Measurements from ENCODE around the gene FBP2.

FBP2 gene

GRCh38 chr9:94625835-94626234, 32.2 kb upstream of the FBP2 start:
- Histone ChIP-seq H3K27me3 (replicated peaks) (no peaks in the 10 kb centered on the region), H3K27ac (no peak overlapping the region), H3K4me3 (ENCODE audit: low read depth, low read length) (no peak overlapping the region), H3K36me3 (replicated peaks) (no peaks in the 10 kb centered on the region)
- in situ Hi-C loops (cut with HindIII; ENCODE audit: low pct_ligation_motif_present, low sequenced_read_pairs) = no loop called here
- no peak for DNase-seq
- no peak for TF ChIP-seq CTCF (IDR thresholded peaks at IDR 0.05; ENCODE audit: low read depth, low read length, missing control alignments)

DNA sequence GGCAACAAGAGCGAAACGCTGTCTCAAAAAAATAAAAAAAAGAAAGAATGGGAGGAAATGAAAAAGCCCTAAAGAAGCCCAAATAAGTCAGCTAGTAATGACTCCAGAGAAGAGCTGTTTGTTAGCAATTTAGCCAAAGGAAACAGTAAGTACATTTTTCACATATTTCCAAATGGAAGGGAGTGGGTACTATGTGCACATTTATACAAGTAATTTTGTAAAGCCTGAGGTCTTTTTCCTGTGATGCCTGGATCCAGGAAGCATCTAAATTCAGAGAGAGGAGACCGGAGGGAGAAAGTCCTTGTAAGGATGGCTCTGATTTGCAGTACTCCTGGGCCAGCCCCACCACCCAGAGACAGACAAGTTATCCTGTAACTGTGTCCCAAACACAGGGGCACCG, 31.0 kb upstream of the FBP2 start:
- Histone ChIP-seq H3K27ac (no peak overlapping the region), H3K36me3 (replicated peaks) (no peaks in the 10 kb centered on the region), H3K27me3 (replicated peaks) (no peaks in the 10 kb centered on the region), H3K4me3 (ENCODE audit: low read depth, low read length) (no peak overlapping the region)
- in situ Hi-C loops (cut with HindIII; ENCODE audit: low pct_ligation_motif_present, low sequenced_read_pairs) = no loop called here
- no peak for DNase-seq
- no peak for TF ChIP-seq CTCF (IDR thresholded peaks at IDR 0.05; ENCODE audit: low read depth, low read length, missing control alignments)

- no peak for DNase-seq
- H3K27me3 ChIP-seq (replicated peaks) = no peaks in the 10 kb centered on the region
- H3K27ac ChIP-seq = no peak overlapping the region
- H3K36me3 ChIP-seq (replicated peaks) = no peaks in the 10 kb centered on the region
- H3K4me3 ChIP-seq (ENCODE audit: low read depth, low read length) = no peak overlapping the region
- in situ Hi-C loops (cut with HindIII; ENCODE audit: low pct_ligation_motif_present, low sequenced_read_pairs) = no loop called here
- peak; percentile 58 for TF ChIP-seq CTCF (IDR thresholded peaks at IDR 0.05; ENCODE audit: low read depth, low read length, missing control alignments)
These were observed 29.6 kb upstream of the FBP2 start for GRCh38 chr9:94623253-94623652.

- no peaks in the 10 kb centered on the region for H3K36me3 ChIP-seq (replicated peaks)
- H3K27me3 ChIP-seq (replicated peaks) = no peaks in the 10 kb centered on the region
- in situ Hi-C loops (cut with HindIII; ENCODE audit: low pct_ligation_motif_present, low sequenced_read_pairs) = no loop called here
- no peak for DNase-seq
- H3K4me3 ChIP-seq (ENCODE audit: low read depth, low read length) = no peak overlapping the region
- H3K27ac ChIP-seq = no peak overlapping the region
- no peak for TF ChIP-seq CTCF (IDR thresholded peaks at IDR 0.05; ENCODE audit: low read depth, low read length, missing control alignments)
These were observed 28.6 kb upstream of the FBP2 start for GRCh38 chr9:94622087-94622800.

- no peak overlapping the region for H3K27ac ChIP-seq
- TF ChIP-seq CTCF (IDR thresholded peaks at IDR 0.05; ENCODE audit: low read depth, low read length, missing control alignments) = no peak
- no peaks in the 10 kb centered on the region for H3K27me3 ChIP-seq (replicated peaks)
- in situ Hi-C loops (cut with HindIII; ENCODE audit: low pct_ligation_motif_present, low sequenced_read_pairs) = no loop called here
- H3K4me3 ChIP-seq (ENCODE audit: low read depth, low read length) = no peak overlapping the region
- DNase-seq = no peak
- H3K36me3 ChIP-seq (replicated peaks) = no peaks in the 10 kb centered on the region
These were observed 25.4 kb upstream of the FBP2 start for GRCh38 chr9:94619026-94619425.

- peak; percentile 31 for TF ChIP-seq CTCF (IDR thresholded peaks at IDR 0.05; ENCODE audit: low read depth, low read length, missing control alignments)
- Histone ChIP-seq H3K27me3 (replicated peaks) (no peaks in the 10 kb centered on the region), H3K36me3 (replicated peaks) (no peaks in the 10 kb centered on the region), H3K27ac (no peak overlapping the region), H3K4me3 (ENCODE audit: low read depth, low read length) (no peak overlapping the region)
- no peak for DNase-seq
- in situ Hi-C loops (cut with HindIII; ENCODE audit: low pct_ligation_motif_present, low sequenced_read_pairs) = no loop called here
These were observed 19.4 kb upstream of the FBP2 start for GRCh38 chr9:94613003-94613402.
